ENCODE data around the gene BLCAP. TPM values are rescaled to one million over a fixed set of nuclear protein-coding genes. Genes with fewer than 3 reads are reported as not detected.

BLCAP gene
- total RNA-seq, 1 experiment from 2014 or later, result 191 TPM

- DNase-seq, result no peak
- H3K27me3 ChIP-seq, result no peaks in the 10 kb centered on the region
- peaks cover 67% of the 10 kb centered on the region for H3K4me1 ChIP-seq
- peaks cover 57% of the 10 kb centered on the region for H3K36me3 ChIP-seq
- no peak overlapping the region for H3K4me3 ChIP-seq
- H3K9me3 ChIP-seq (replicated peaks), result no peaks in the 10 kb centered on the region
- no peak overlapping the region for H3K27ac ChIP-seq
Observed at GRCh38 chr20:37520419-37520955, 7.2 kb downstream of the BLCAP start.

GRCh38 chr20:37519508-37520418 is 7.9 kb downstream of the BLCAP start:
- H3K4me3 ChIP-seq, result no peak overlapping the region
- H3K4me1 ChIP-seq, result peaks cover 64% of the 10 kb centered on the region
- H3K9me3 ChIP-seq (replicated peaks), result no peaks in the 10 kb centered on the region
- H3K27ac ChIP-seq, result peak overlapping the region; percentile 76
- H3K27me3 ChIP-seq, result no peaks in the 10 kb centered on the region
- peaks cover 65% of the 10 kb centered on the region for H3K36me3 ChIP-seq
- DNase-seq, result peak; percentile 95 to 97

GRCh38 chr20:37518606-37519507 is 8.8 kb downstream of the BLCAP start:
- H3K27ac ChIP-seq, result peak overlapping the region; percentile 76
- no peak overlapping the region for H3K4me3 ChIP-seq
- DNase-seq, result peak; percentile 70 to 72
- peaks cover 74% of the 10 kb centered on the region for H3K36me3 ChIP-seq
- no peaks in the 10 kb centered on the region for H3K27me3 ChIP-seq
- no peaks in the 10 kb centered on the region for H3K9me3 ChIP-seq (replicated peaks)
- H3K4me1 ChIP-seq, result peaks cover 57% of the 10 kb centered on the region

- H3K36me3 ChIP-seq, result peaks cover 76% of the 10 kb centered on the region
- no peaks in the 10 kb centered on the region for H3K9me3 ChIP-seq (replicated peaks)
- no peaks in the 10 kb centered on the region for H3K27me3 ChIP-seq
- peak overlapping the region; percentile 76 for H3K27ac ChIP-seq
- peak in 1 of 2 experiments; percentile 50 for DNase-seq
- H3K4me1 ChIP-seq, result peaks cover 57% of the 10 kb centered on the region
- no peak overlapping the region for H3K4me3 ChIP-seq
Observed at GRCh38 chr20:37518059-37518458, 9.6 kb downstream of the BLCAP start.

- peaks cover 67% of the 10 kb centered on the region for H3K4me1 ChIP-seq
- H3K36me3 ChIP-seq, result peaks cover 79% of the 10 kb centered on the region
- no peaks in the 10 kb centered on the region for H3K9me3 ChIP-seq (replicated peaks)
- no peak overlapping the region for H3K4me3 ChIP-seq
- peak; percentile 96 to 97 for DNase-seq
- peak overlapping the region; percentile 76 for H3K27ac ChIP-seq
- no peaks in the 10 kb centered on the region for H3K27me3 ChIP-seq
Observed at GRCh38 chr20:37516811-37517750, 10.6 kb downstream of the BLCAP start.

GRCh38 chr20:37515876-37516275 is 11.8 kb downstream of the BLCAP start:
- Histone ChIP-seq H3K9me3 (replicated peaks) (no peaks in the 10 kb centered on the region), H3K27ac (peak overlapping the region; percentile 76; the same call in 1 of the 2 replicates), H3K36me3 (peaks cover 78% of the 10 kb centered on the region), H3K27me3 (no peaks in the 10 kb centered on the region), H3K4me1 (peaks cover 77% of the 10 kb centered on the region), H3K4me3 (no peak overlapping the region)
- DNase-seq, result no peak

GRCh38 chr20:37513779-37514359 is 13.8 kb downstream of the BLCAP start:
- no peaks in the 10 kb centered on the region for H3K27me3 ChIP-seq
- H3K4me1 ChIP-seq, result peaks cover 60% of the 10 kb centered on the region
- no peak for DNase-seq
- no peaks in the 10 kb centered on the region for H3K9me3 ChIP-seq (replicated peaks)
- H3K4me3 ChIP-seq, result no peak overlapping the region
- H3K36me3 ChIP-seq, result peaks cover 78% of the 10 kb centered on the region
- H3K27ac ChIP-seq, result no peak overlapping the region

- peak overlapping the region; percentile 78 for H3K27ac ChIP-seq
- H3K9me3 ChIP-seq (replicated peaks), result no peaks in the 10 kb centered on the region
- peaks cover 54% of the 10 kb centered on the region for H3K4me1 ChIP-seq
- DNase-seq, result peak; percentile 79 to 84
- no peak overlapping the region for H3K4me3 ChIP-seq
- H3K27me3 ChIP-seq, result no peaks in the 10 kb centered on the region
- peaks cover 76% of the 10 kb centered on the region for H3K36me3 ChIP-seq
Observed at GRCh38 chr20:37511610-37512275, 15.9 kb downstream of the BLCAP start.

- H3K4me3 ChIP-seq, result no peak overlapping the region
- peaks cover 52% of the 10 kb centered on the region for H3K4me1 ChIP-seq
- no peaks in the 10 kb centered on the region for H3K27me3 ChIP-seq
- no peaks in the 10 kb centered on the region for H3K9me3 ChIP-seq (replicated peaks)
- peaks cover 63% of the 10 kb centered on the region for H3K36me3 ChIP-seq
- no peak for DNase-seq
- no peak overlapping the region for H3K27ac ChIP-seq
Observed at GRCh38 chr20:37510226-37510625, 17.4 kb downstream of the BLCAP start.

- no peaks in the 10 kb centered on the region for H3K9me3 ChIP-seq (replicated peaks)
- no peaks in the 10 kb centered on the region for H3K27me3 ChIP-seq
- H3K4me1 ChIP-seq, result peaks cover 36% of the 10 kb centered on the region
- no peak overlapping the region for H3K4me3 ChIP-seq
- H3K27ac ChIP-seq, result peak overlapping the region; percentile 11; the same call in 1 of the 2 replicates
- peaks cover 26% of the 10 kb centered on the region for H3K36me3 ChIP-seq
- DNase-seq, result peak in 1 of 2 experiments; percentile 50
Observed at GRCh38 chr20:37506152-37506725, 21.4 kb downstream of the BLCAP start.

- Histone ChIP-seq H3K4me3 (no peak overlapping the region), H3K27me3 (no peaks in the 10 kb centered on the region), H3K27ac (peak overlapping the region; percentile 24; the same call in 1 of the 2 replicates), H3K9me3 (replicated peaks) (no peaks in the 10 kb centered on the region), H3K4me1 (peaks cover 35% of the 10 kb centered on the region), H3K36me3 (peaks cover 20% of the 10 kb centered on the region)
- DNase-seq, result peak; percentile 79 to 83
Observed at GRCh38 chr20:37505263-37506151, 22.2 kb downstream of the BLCAP start.

Data from SJCRH30 (cell line).